IMR-90 (cell line): Measurements from ENCODE around the gene CTIF. TPM values are rescaled to one million over a fixed set of nuclear protein-coding genes. Genes with fewer than 3 reads are reported as not detected.

ENCODE experiments used
- ATAC-seq: fragments of 200-7000 bp; cut with Tn5 transposase; 2 replicates; pipeline ENCODE4 v1.9.1; 2020; ENCODE audit warnings: low read depth, mild to moderate bottlenecking, moderate library complexity
- BruUV-seq: library from RNA; stranded (reverse); fragments of 400-500 nt; replicated peaks from 2 replicates; lab custom pipeline; 2021; lab: Mats Ljungman, UMichigan
- CTCF ChIA-PET: fragments of 300-600 bp; formaldehyde crosslinking; extraction: SDS; loops from one replicate; lab custom pipeline; 2021; ENCODE audit warnings: antibody characterized with exemption; lab: Yijun Ruan, JAX
- POLR2A ChIA-PET: fragments of 300-600 bp; sonication (Branson Sonifier 250); formaldehyde crosslinking; loops from one replicate; lab custom pipeline; 2022; ENCODE audit warnings: antibody characterized with exemption; ENCODE audit not compliant: unreplicated experiment; lab: Charles Lee
- DNase-seq: peaks from one replicate; pipeline ENCODE4 v3.0.0; 2013
- H2AFZ ChIP-seq: replicated peaks from 2 replicates; pipeline ENCODE3; 2013; ENCODE audit warnings: low read length, mild to moderate bottlenecking; ENCODE audit not compliant: poor library complexity
- H2AK5ac ChIP-seq: 2 replicates; pipeline ENCODE4 v1.6.1; 2013; ENCODE audit warnings: low read depth, low read length, inconsistent platforms
- H2AK9ac ChIP-seq: replicated peaks from 2 replicates; pipeline ENCODE3; 2013; ENCODE audit warnings: mild to moderate bottlenecking, low read depth, low read length, moderate library complexity; ENCODE audit not compliant: poor library complexity
- H2BK120ac ChIP-seq: 2 replicates; pipeline ENCODE4 v1.6.1; 2013; ENCODE audit warnings: low read depth, low read length, inconsistent platforms
- H2BK15ac ChIP-seq: 3 replicates; pipeline ENCODE4 v1.6.1; 2013; ENCODE audit warnings: low read depth, low read length, inconsistent platforms
- H2BK20ac ChIP-seq: 2 replicates; pipeline ENCODE4 v1.6.1; 2013; ENCODE audit warnings: low read depth, mild to moderate bottlenecking, inconsistent platforms, low read length, moderate library complexity
- H2BK5ac ChIP-seq: 2 replicates; pipeline ENCODE4 v1.6.1; 2013; ENCODE audit warnings: mild to moderate bottlenecking, low read depth, low read length, inconsistent platforms; ENCODE audit not compliant: poor library complexity, severe bottlenecking
- H3K14ac ChIP-seq: replicated peaks from 2 replicates; pipeline ENCODE4 v1.6.1; 2013; ENCODE audit warnings: low read depth, low read length, inconsistent platforms
- H3K18ac ChIP-seq: 2 replicates; pipeline ENCODE4 v1.6.1; 2013; ENCODE audit warnings: low read depth, low read length, control low read depth
- H3K23ac ChIP-seq: 2 replicates; pipeline ENCODE4 v1.6.1; 2013; ENCODE audit warnings: low read depth, low read length, inconsistent platforms
- H3K27ac ChIP-seq: 2 replicates; pipeline ENCODE4 v1.5.1; 2013; ENCODE audit warnings: mild to moderate bottlenecking, control low read depth, low read length; ENCODE audit not compliant: insufficient read depth
- H3K27me3 ChIP-seq: 2 replicates; pipeline ENCODE4 v1.6.1; 2013; ENCODE audit warnings: low read length; ENCODE audit not compliant: control insufficient read depth, insufficient read depth
- H3K36me3 ChIP-seq: 2 replicates; pipeline ENCODE4 v1.6.1; 2013; ENCODE audit warnings: low read length, mixed read lengths; ENCODE audit not compliant: control insufficient read depth, insufficient read depth
- H3K4ac ChIP-seq: 2 replicates; pipeline ENCODE4 v1.6.1; 2013; ENCODE audit warnings: low read depth, low read length, inconsistent platforms
- H3K4me1 ChIP-seq: 2 replicates; pipeline ENCODE4 v1.6.1; 2013; ENCODE audit warnings: low read length, mixed read lengths; ENCODE audit not compliant: control insufficient read depth, insufficient read depth
- H3K4me2 ChIP-seq: 2 replicates; pipeline ENCODE4 v1.6.1; 2013; ENCODE audit warnings: low read depth, mild to moderate bottlenecking, control low read depth, low read length, moderate library complexity
- H3K4me3 ChIP-seq: 2 replicates; pipeline ENCODE4 v1.5.1; 2013; ENCODE audit warnings: low read depth, mild to moderate bottlenecking, control low read depth, low read length, moderate library complexity; ENCODE audit not compliant: insufficient read depth
- H3K56ac ChIP-seq: 2 replicates; pipeline ENCODE4 v1.6.1; 2013; ENCODE audit warnings: low read length, inconsistent platforms; ENCODE audit not compliant: insufficient read depth; ENCODE audit errors: extremely low read depth
- H3K79me1 ChIP-seq, 2 experiments: 2 replicates each; pipeline ENCODE4 v1.6.1; 2013; ENCODE audit warnings: low read length in 2 of 2, inconsistent platforms in 1 of 2, low read depth in 1 of 2
- H3K9ac ChIP-seq: 2 replicates; pipeline ENCODE4 v1.6.1; 2013; ENCODE audit warnings: low read depth, low read length, control low read depth
- H3K9me1 ChIP-seq: 2 replicates; pipeline ENCODE4 v1.6.1; 2013; ENCODE audit warnings: low read length, inconsistent platforms; ENCODE audit not compliant: insufficient read depth
- H3K9me3 ChIP-seq: 2 replicates; pipeline ENCODE4 v1.6.1; 2013; ENCODE audit warnings: low read length; ENCODE audit not compliant: control insufficient read depth, insufficient read depth
- H4K20me1 ChIP-seq: 2 replicates; pipeline ENCODE4 v1.6.1; 2013; ENCODE audit warnings: low read length, inconsistent platforms; ENCODE audit not compliant: insufficient read depth
- H4K5ac ChIP-seq: 2 replicates; pipeline ENCODE4 v1.6.1; 2013; ENCODE audit warnings: mild to moderate bottlenecking, low read depth, low read length, control low read depth
- H4K8ac ChIP-seq, 2 experiments: 2 replicates each; pipeline ENCODE4 v1.6.1; 2013; ENCODE audit warnings: low read depth in 2 of 2, low read length in 2 of 2, control low read depth in 1 of 2, inconsistent platforms in 1 of 2
- H4K91ac ChIP-seq: 2 replicates; pipeline ENCODE4 v1.6.1; 2013; ENCODE audit warnings: low read depth, low read length, inconsistent platforms; ENCODE audit not compliant: insufficient read depth
- CEBPB ChIP-seq: IDR thresholded peaks from 2 replicates; pipeline ENCODE4 v1.6.1; 2012; ENCODE audit warnings: low read depth, low read length, improper control_type of control experiment
- CTCF ChIP-seq: conservative IDR thresholded peaks from 2 replicates; pipeline ENCODE4 v1.5.1; 2012; ENCODE audit warnings: mild to moderate bottlenecking, low read depth, low read length, improper control_type of control experiment
- ELK1 ChIP-seq: fragments of 150-350 bp; IDR thresholded peaks from 2 replicates; pipeline ENCODE4 v1.6.1; 2016; ENCODE audit warnings: low read depth, mild to moderate bottlenecking, low read length, moderate library complexity, borderline replicate concordance
- FOS ChIP-seq: fragments of 150-350 bp; IDR thresholded peaks from 2 replicates; pipeline ENCODE4 v1.6.1; 2016; ENCODE audit warnings: low read depth, low read length
- MAFK ChIP-seq: IDR thresholded peaks from 2 replicates; pipeline ENCODE4 v1.6.1; 2012; ENCODE audit warnings: low read depth, low read length, improper control_type of control experiment
- MAZ ChIP-seq: IDR thresholded peaks from 2 replicates; pipeline ENCODE4 v1.6.1; 2012; ENCODE audit warnings: low read depth, mild to moderate bottlenecking, low read length, improper control_type of control experiment, moderate library complexity, borderline replicate concordance
- RAD21 ChIP-seq: IDR thresholded peaks from 2 replicates; pipeline ENCODE4 v1.6.1; 2012; ENCODE audit warnings: low read length, improper control_type of control experiment
- RFX5 ChIP-seq: IDR thresholded peaks from 2 replicates; pipeline ENCODE4 v1.8.0; 2012; ENCODE audit warnings: low read depth, mild to moderate bottlenecking, low read length, moderate library complexity
- SMC3 ChIP-seq: fragments of 150-350 bp; IDR thresholded peaks from 2 replicates; pipeline ENCODE4 v1.6.1; 2016; ENCODE audit warnings: low read depth, mild to moderate bottlenecking, antibody characterized with exemption, low read length, moderate library complexity
- WGBS, 2 experiments: methylation state at CpG; one replicate each; pipeline versions ENCODE4 v1.1.5 to v1.1.7; 2013; ENCODE audit warnings: missing lambda C conversion rate in 2 of 2; ENCODE audit not compliant: insufficient read length in 1 of 2; ENCODE audit errors: extremely low coverage in 2 of 2; 5-methylcytosine and 5-hydroxymethylcytosine counted together
- dilution Hi-C: fragments of 300-500 bp; cut with HindIII; formaldehyde crosslinking; loops from one replicate; pipeline ENCODE4 v1.14.3; 2018; ENCODE audit warnings: low sequenced_read_pairs; ENCODE audit not compliant: unreplicated experiment
- in situ Hi-C: fragments of 300-500 bp; cut with MboI; formaldehyde crosslinking; loops from 3 replicates; pipeline ENCODE4 v1.14.3; 2019; ENCODE audit warnings: low sequenced_read_pairs, inconsistent platforms, mixed read lengths
- intact Hi-C: fragments of 100-400 bp; cut with micrococcal nuclease; formaldehyde crosslinking; loops from 2 replicates; pipeline ENCODE4 v1.10.0; 2022
- polyA plus RNA-seq, 3 experiments: library from polyadenylated mRNA; depleted of rRNA; stranded (reverse); fragments of >200 nt; gene quantifications; 2 replicates each; pipeline ENCODE4 v1.2.3, GENCODE V29; 2012; ENCODE audit warnings: low replicate concordance in 1 of 3
- total RNA-seq: library from RNA; depleted of rRNA; stranded (reverse); fragments of >200 nt; gene quantifications from 2 replicates; pipeline ENCODE4 v1.2.3, GENCODE V29; 2012

The CTIF gene
- total and polyA plus RNA-seq, 2 of the 4 experiments (the other 2 are of a cell fraction): 25.1 to 57.0 TPM

- Histone ChIP-seq H2BK20ac (no peak overlapping the region), H3K79me1 (peaks cover 25 to 66% of the 10 kb centered on the region in 2 experiments), H3K23ac (no peak overlapping the region), H2AK9ac (no peak overlapping the region), H3K4me1 (peaks cover 10% of the 10 kb centered on the region), H3K27me3 (no peaks in the 10 kb centered on the region), H3K14ac (no peak overlapping the region), H3K4me2 (no peak overlapping the region), H4K8ac (no peak overlapping the region), H3K4ac (no peak overlapping the region), H2AK5ac (no peak overlapping the region), H2BK15ac (no peak overlapping the region), H2BK120ac (no peak overlapping the region), H4K5ac (no peak overlapping the region), H4K20me1 (peaks cover 19% of the 10 kb centered on the region), H3K18ac (no peak overlapping the region), H3K36me3 (peaks cover 41% of the 10 kb centered on the region), H3K9me1 (peaks cover 26% of the 10 kb centered on the region), H4K91ac (no peak overlapping the region), H3K9me3 (no peaks in the 10 kb centered on the region), H2AFZ (no peak overlapping the region), H2BK5ac (no peak overlapping the region), H3K56ac (no peak overlapping the region), H3K9ac (no peak overlapping the region), H3K27ac (no peak overlapping the region), H3K4me3 (no peak overlapping the region)
- ChIA-PET CTCF (no interaction called here), POLR2A (no interaction called here)
- no peak for TF ChIP-seq RAD21
- TF ChIP-seq RFX5: no peak
- no peak for TF ChIP-seq FOS
- no peak for TF ChIP-seq MAFK
- TF ChIP-seq MAZ: no peak
- TF ChIP-seq ELK1: no peak
- no peak for TF ChIP-seq SMC3
- no peak for TF ChIP-seq CTCF
- TF ChIP-seq CEBPB: no peak
- ATAC-seq (no peak), DNase-seq (no peak)
- 90% methylated on average over 2 of the region's 7 CpGs; no CpG with 5 or more reads in 1 of the 2 experiments for WGBS, 2 experiments
- no TSS peak for BruUV-seq
- dilution Hi-C loops (no loop called here), intact Hi-C loops (no loop called here), in situ Hi-C loops (no loop called here)
Measured at GRCh38 chr18:48816554-48816953, 277.7 kb downstream of the CTIF start.
